Esophagus squamous epithelium (tissue), 5 donors: Measurements from ENCODE around the gene TRMT13. TPM values are rescaled to one million over a fixed set of nuclear protein-coding genes. Genes with fewer than 3 reads are reported as not detected.
"Not testable (repeated sequence)": the region's sequence is repeated elsewhere in the genome, so short reads cannot be mapped to it uniquely, and the experiment has no call there.

Source experiments
- DNase-seq: peaks from one replicate; lab custom pipeline; 2025; lab: John Stamatoyannopoulos, UW
- H3K27ac ChIP-seq, 4 donors: fragments of 200-600 bp; sonication (generic); one replicate each; pipeline ENCODE4 v1.5.1; 2016 to 2019; ENCODE audit warnings: mild to moderate bottlenecking in 1 of 4
- H3K27me3 ChIP-seq, 4 donors: fragments of 200-600 bp; sonication (generic); 1 replicate in 3 of 4; 2 replicates in 1 of 4; pipeline versions ENCODE4 v1.5.1 to v1.6.0; 2017 to 2021; ENCODE audit warnings: antibody characterized with exemption in 1 of 4
- H3K36me3 ChIP-seq, 3 donors: fragments of 200-600 bp; sonication (generic); one replicate each; pipeline ENCODE4 v1.5.1; 2016 to 2019
- H3K4me1 ChIP-seq, 3 donors: fragments of 200-600 bp; sonication (generic); one replicate each; pipeline ENCODE4 v1.5.1; 2017 to 2019
- H3K4me3 ChIP-seq, 4 donors: fragments of 200-600 bp; sonication (generic); 1 replicate in 3 of 4; 2 replicates in 1 of 4; pipeline ENCODE4 v1.5.1; 2016 to 2019; ENCODE audit warnings: mild to moderate bottlenecking in 2 of 4, moderate library complexity in 1 of 4
- H3K9me3 ChIP-seq, 3 donors: fragments of 200-600 bp; sonication (generic); one replicate each; pipeline ENCODE4 v1.5.1; 2016 to 2019
- POLR2A ChIP-seq, 4 donors: fragments of 450-650 bp; IDR thresholded peaks; one replicate each; pipeline ENCODE4 v1.6.1; 2017; ENCODE audit warnings: antibody characterized with exemption in 4 of 4, mild to moderate bottlenecking in 4 of 4, moderate library complexity in 3 of 4
- WGBS, 2 donors: methylation state at CpG; one replicate each; pipeline ENCODE4 v1.1.5; 2018; 5-methylcytosine and 5-hydroxymethylcytosine counted together
- intact Hi-C: fragments of 100-400 bp; cut with DNase I; formaldehyde crosslinking; loops from one replicate; pipeline ENCODE4 v1.15.0; 2022
- small RNA-seq, 4 donors: library from RNA; depleted of rRNA; stranded (forward); fragments of <200 nt; gene quantifications; one replicate each; pipeline ENCODE3, GENCODE V24; 2016
- total RNA-seq, 4 donors: library from RNA; depleted of rRNA; stranded (reverse); fragments of >200 nt; gene quantifications; one replicate each; pipeline ENCODE4 v1.1.0, GENCODE V29; 2016
- TF ChIP-seq, protein P1 (sequence below), 6 experiments: fragments of 450-650 bp in 4 of 6; fragments of 200-600 bp in 2 of 6; sonication (generic) in 2 of 6; IDR thresholded peaks; one replicate each; pipeline ENCODE4 v1.5.1; 2016 to 2019; ENCODE audit warnings: antibody characterized with exemption in 6 of 6, mild to moderate bottlenecking in 4 of 6, moderate library complexity in 4 of 6
- donor health status: DM: yes; HTN: yes; CAD: no.

Gene TRMT13
- total RNA-seq, 4 donors from 2014 or later = 7.8 to 28.8 (median 11.8) TPM

DNA sequence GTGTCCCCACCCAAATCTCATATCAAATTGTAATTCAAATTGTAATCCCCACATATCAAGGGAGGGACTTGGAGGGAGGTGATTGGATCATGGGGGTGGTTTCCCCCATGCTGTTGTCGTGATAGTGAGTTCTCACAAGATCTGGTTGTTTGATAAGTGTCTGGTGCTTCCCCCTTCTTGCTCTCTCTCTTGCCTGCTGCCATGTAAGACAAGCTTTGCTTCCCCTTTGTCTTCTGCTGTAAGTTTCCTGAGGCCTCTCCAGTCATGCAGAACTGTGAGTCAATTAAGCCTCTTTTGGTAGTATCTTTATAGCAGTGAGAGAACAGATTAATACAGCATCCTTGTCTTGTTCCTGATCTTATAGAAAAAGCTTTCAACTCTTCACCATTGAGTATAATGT is 51.6 kb downstream of the TRMT13 start:
- peaks cover 0 to 18% (median 10%) of the 10 kb centered on the region in 3 donors for H3K4me1 ChIP-seq
- no peaks in the 10 kb centered on the region for H3K9me3 ChIP-seq
- DNase-seq = no peak
- WGBS, 2 donors = 30 to 33% methylated on average over 1 of the region's 1 CpG
- intact Hi-C loops = no loop called here
- H3K27ac ChIP-seq = no peak overlapping the region
- H3K36me3 ChIP-seq = no peaks in the 10 kb centered on the region
- H3K4me3 ChIP-seq = no peak overlapping the region
- TF ChIP-seq POLR2A (IDR thresholded peaks at IDR 0.05) = no peak
- TF ChIP-seq, protein P1, sequence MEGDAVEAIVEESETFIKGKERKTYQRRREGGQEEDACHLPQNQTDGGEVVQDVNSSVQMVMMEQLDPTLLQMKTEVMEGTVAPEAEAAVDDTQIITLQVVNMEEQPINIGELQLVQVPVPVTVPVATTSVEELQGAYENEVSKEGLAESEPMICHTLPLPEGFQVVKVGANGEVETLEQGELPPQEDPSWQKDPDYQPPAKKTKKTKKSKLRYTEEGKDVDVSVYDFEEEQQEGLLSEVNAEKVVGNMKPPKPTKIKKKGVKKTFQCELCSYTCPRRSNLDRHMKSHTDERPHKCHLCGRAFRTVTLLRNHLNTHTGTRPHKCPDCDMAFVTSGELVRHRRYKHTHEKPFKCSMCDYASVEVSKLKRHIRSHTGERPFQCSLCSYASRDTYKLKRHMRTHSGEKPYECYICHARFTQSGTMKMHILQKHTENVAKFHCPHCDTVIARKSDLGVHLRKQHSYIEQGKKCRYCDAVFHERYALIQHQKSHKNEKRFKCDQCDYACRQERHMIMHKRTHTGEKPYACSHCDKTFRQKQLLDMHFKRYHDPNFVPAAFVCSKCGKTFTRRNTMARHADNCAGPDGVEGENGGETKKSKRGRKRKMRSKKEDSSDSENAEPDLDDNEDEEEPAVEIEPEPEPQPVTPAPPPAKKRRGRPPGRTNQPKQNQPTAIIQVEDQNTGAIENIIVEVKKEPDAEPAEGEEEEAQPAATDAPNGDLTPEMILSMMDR (IDR thresholded peaks at IDR 0.05) = no peak
- H3K27me3 ChIP-seq = no peaks in the 10 kb centered on the region

DNA sequence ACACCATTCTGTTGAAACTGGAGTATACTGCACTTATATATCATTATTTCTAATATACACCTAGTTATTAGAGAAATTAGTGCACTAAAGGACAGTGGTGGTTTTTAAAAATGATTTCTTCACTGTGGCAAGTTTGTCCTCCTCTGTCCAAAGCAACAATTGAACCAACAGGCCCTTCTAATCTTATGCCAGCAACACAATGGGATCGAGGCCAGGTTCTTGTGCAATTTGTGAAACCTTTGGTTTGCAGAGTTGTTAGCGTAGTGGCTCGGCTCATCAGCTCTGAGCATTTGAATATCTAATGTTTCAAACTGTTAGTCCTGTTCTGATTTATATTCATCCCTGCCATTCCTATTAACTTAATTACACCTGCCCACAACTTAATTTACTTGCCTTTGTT is 54.9 kb downstream of the TRMT13 start:
- intact Hi-C loops = no loop called here
- H3K27me3 ChIP-seq = no peaks in the 10 kb centered on the region
- TF ChIP-seq, protein P1 (IDR thresholded peaks at IDR 0.05) = no peak
- no peak for TF ChIP-seq POLR2A (IDR thresholded peaks at IDR 0.05)
- H3K9me3 ChIP-seq = no peaks in the 10 kb centered on the region
- H3K4me1 ChIP-seq = peaks cover 0 to 18% (median 10%) of the 10 kb centered on the region in 3 donors
- H3K4me3 ChIP-seq = no peak overlapping the region
- H3K36me3 ChIP-seq = peaks cover 0 to 12% (median 0%) of the 10 kb centered on the region in 3 donors
- no peak for DNase-seq
- 50 to 62% methylated on average over 3 of the region's 3 CpGs for WGBS, 2 donors
- H3K27ac ChIP-seq = peak overlapping the region in 1 of 4 donors; percentile 1

DNA sequence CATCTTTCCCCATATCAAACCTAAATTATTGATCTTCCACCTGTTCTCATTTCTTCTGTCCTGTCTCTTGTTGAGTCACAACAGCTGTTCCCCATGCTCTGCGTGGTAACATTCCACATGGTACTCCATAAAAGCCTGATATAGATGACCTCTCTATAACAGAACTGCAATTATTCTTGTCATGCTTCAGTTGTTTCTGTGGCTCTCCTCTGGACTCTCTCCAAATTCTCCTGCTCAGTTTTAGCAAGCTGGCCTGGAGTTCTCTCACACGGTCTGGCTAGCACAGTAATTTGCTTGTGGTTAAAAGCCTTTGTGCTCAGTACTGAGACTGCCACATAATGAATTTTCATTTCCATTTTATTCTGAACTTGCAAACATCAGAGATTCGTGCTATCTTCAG is 55.7 kb downstream of the TRMT13 start:
- Histone ChIP-seq H3K36me3 (peaks cover 0 to 18% (median 4%) of the 10 kb centered on the region in 3 donors), H3K27ac (peak overlapping the region in 1 of 4 donors; percentile 1), H3K4me1 (peaks cover 0 to 18% (median 10%) of the 10 kb centered on the region in 3 donors), H3K27me3 (no peaks in the 10 kb centered on the region), H3K9me3 (no peaks in the 10 kb centered on the region), H3K4me3 (no peak overlapping the region)
- intact Hi-C loops = no loop called here
- TF ChIP-seq, protein P1 (IDR thresholded peaks at IDR 0.05) = no peak
- no peak for TF ChIP-seq POLR2A (IDR thresholded peaks at IDR 0.05)
- WGBS, 2 donors = 34 to 42% methylated on average over 3 of the region's 3 CpGs
- DNase-seq = no peak

DNA sequence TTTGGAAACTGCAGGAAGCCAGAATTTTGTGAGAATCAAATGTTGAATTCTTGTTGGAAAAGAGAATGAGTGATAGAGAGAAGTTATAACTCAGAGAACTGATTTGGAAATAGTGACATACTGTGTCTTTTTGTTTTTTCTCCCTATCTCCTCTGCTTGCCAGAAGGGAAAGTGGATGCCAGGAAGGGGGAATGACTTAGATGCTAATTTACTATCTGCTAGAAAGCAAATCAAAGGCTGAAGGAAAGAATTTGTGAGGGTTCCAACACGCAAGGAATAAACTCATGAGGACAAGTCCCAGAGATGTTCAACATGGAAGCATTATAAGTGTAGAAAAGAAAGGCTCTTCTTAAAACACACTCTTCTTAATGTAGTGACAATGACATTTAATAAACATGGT is 65.6 kb downstream of the TRMT13 start:
- Histone ChIP-seq H3K36me3 (peaks cover 0 to 97% (median 15%) of the 10 kb centered on the region in 3 donors), H3K4me3 (no peak overlapping the region), H3K4me1 (no peaks in the 10 kb centered on the region), H3K27me3 (no peaks in the 10 kb centered on the region), H3K9me3 (no peaks in the 10 kb centered on the region), H3K27ac (no peak overlapping the region)
- TF ChIP-seq, protein P1 (IDR thresholded peaks at IDR 0.05) = no peak
- no peak for TF ChIP-seq POLR2A (IDR thresholded peaks at IDR 0.05)
- intact Hi-C loops = no loop called here
- no peak for DNase-seq
- WGBS, 2 donors = 83 to 94% methylated on average over 1 of the region's 1 CpG

DNA sequence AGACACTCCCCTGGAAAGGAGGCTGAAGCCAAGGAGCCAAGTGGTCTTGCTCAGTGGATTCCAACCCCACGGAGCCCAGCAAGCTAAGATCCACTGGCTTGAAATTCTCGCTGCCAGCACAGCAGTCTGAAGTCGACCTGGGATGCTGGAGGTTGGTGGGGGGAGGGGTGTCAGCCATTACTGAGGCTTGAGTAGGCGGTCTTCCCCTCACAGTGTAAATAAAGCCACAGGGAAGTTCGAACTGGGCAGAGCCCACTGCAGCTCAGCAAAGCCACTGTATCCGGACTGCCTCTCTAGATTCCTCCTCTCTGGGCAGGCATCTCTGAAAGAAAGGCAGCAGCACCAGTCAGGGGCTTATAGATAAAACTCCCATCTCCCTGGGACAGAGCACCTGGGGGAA is 67.1 kb downstream of the TRMT13 start:
- peaks cover 0 to 100% (median 15%) of the 10 kb centered on the region in 3 donors for H3K36me3 ChIP-seq

More for the DNA sequence above, 67.1 kb downstream of the TRMT13 start:
- 72 to 90% methylated on average over 2 to 4 of the region's 6 CpGs for WGBS, 2 donors
- H3K27ac ChIP-seq, H3K9me3 ChIP-seq, DNase-seq, H3K27me3 ChIP-seq, intact Hi-C loops, H3K4me3 ChIP-seq, H3K4me1 ChIP-seq: not testable (repeated sequence)

Small RNA genes within 50 kb of the gene (small RNA-seq; reads per million reads assigned to genes)
- gene AC093019.1 (0 reads per million in 4 donors), gene RPL23AP90 (0 reads per million in 4 donors)

Other genes starting within 250 kb of the TRMT13 start
- gene SLC35A3, start 163.2 kb upstream of the TRMT13 start, total RNA-seq = 10 to 100 TPM; 25.1 to 47.5 (median 28.9) TPM
- gene SASS6, start 233 bp upstream of the TRMT13 start, total RNA-seq = 1 to 10 TPM; 1.9 to 6.8 (median 3.8) TPM
- gene LRRC39, start 45.1 kb downstream of the TRMT13 start, total RNA-seq = under 1 TPM in 2 of 4 donors, not detected in 2; 0.18 to 0.57 TPM
- 1 to 10 TPM; 6.1 to 9.4 (median 6.8) TPM for gene DBT, start 116.7 kb downstream of the TRMT13 start, total RNA-seq
- 10 to 100 TPM; 20.6 to 36.0 (median 23.7) TPM for gene RTCA, start 133.1 kb downstream of the TRMT13 start, total RNA-seq
- gene CDC14A, start 219.3 kb downstream of the TRMT13 start, total RNA-seq = 1 to 10 TPM; 3.0 to 8.6 (median 4.3) TPM